Activated CD8-positive, alpha-beta memory T cell treated with anti-CD3 and anti-CD28 coated beads, Interleukin-2, amount 10 ng/mL, durations not matched to agents 7 days and 5 days (primary cell): ENCODE results near the gene TBXAS1. TPM values are rescaled to one million over a fixed set of nuclear protein-coding genes. Genes with fewer than 3 reads are reported as not detected.
A peak's percentile ranks its signal among the peaks of the same experiment; 100 is the strongest.

ENCODE experiments used
- ATAC-seq: fragments of 150-1000 bp; cut with Tn5 transposase; one replicate; pipeline ENCODE4 v1.10.0; 2021; ENCODE audit warnings: moderate library complexity
- CTCF ChIA-PET: fragments of 350-600 bp; sonication (Branson Sonifier 250); formaldehyde crosslinking; loops from one replicate; lab custom pipeline; 2021; ENCODE audit warnings: antibody characterized with exemption; lab: Charles Lee
- DNase-seq: peaks from one replicate; pipeline ENCODE4 v3.0.0-alpha.2; 2020
- H3K27ac Mint-ChIP-seq: one replicate; pipeline ENCODE4 v1.8.0; 2021; ENCODE audit warnings: mild to moderate bottlenecking, mixed read lengths
- H3K27me3 Mint-ChIP-seq: one replicate; pipeline ENCODE4 v1.8.0; 2021; ENCODE audit warnings: mixed read lengths
- H3K36me3 Mint-ChIP-seq: one replicate; pipeline ENCODE4 v1.8.0; 2021; ENCODE audit warnings: mild to moderate bottlenecking, mixed read lengths
- H3K4me1 Mint-ChIP-seq: one replicate; pipeline ENCODE4 v1.8.0; 2021; ENCODE audit warnings: mixed read lengths
- H3K4me3 Mint-ChIP-seq: one replicate; pipeline ENCODE4 v1.8.0; 2021; ENCODE audit warnings: mild to moderate bottlenecking, moderate library complexity, mixed read lengths
- H3K9me3 Mint-ChIP-seq: one replicate; pipeline ENCODE4 v1.8.0; 2022; ENCODE audit warnings: low read depth, mixed read lengths
- total RNA-seq, 2 experiments: library from RNA; stranded (reverse); gene quantifications; one replicate each; pipeline ENCODE4 v1.2.3, GENCODE V29; 2021

Gene TBXAS1
- total RNA-seq, 2 experiments from 2014 or later: 1.7 to 3.9 TPM

- no peak for ATAC-seq
- peaks cover 27% of the 10 kb centered on the region for H3K4me1 Mint-ChIP-seq
Observed at GRCh38 chr7:140050100-140050499, 221.0 kb downstream of the TBXAS1 start.

GRCh38 chr7:140051820-140052219, 222.8 kb downstream of the TBXAS1 start:
- H3K27me3 Mint-ChIP-seq: no peaks in the 10 kb centered on the region
- DNase-seq: no peak
- no peak for ATAC-seq
- CTCF ChIA-PET: no interaction called here
- H3K4me3 Mint-ChIP-seq: no peak overlapping the region
- H3K4me1 Mint-ChIP-seq: peaks cover 44% of the 10 kb centered on the region
- peaks cover 70% of the 10 kb centered on the region for H3K36me3 Mint-ChIP-seq
- no peaks in the 10 kb centered on the region for H3K9me3 Mint-ChIP-seq
- H3K27ac Mint-ChIP-seq: no peak overlapping the region

More at GRCh38 chr7:140050100-140050499, 221.0 kb downstream of the TBXAS1 start:
- H3K27me3 Mint-ChIP-seq: no peaks in the 10 kb centered on the region
- H3K9me3 Mint-ChIP-seq: no peaks in the 10 kb centered on the region
- DNase-seq: no peak
- no peak overlapping the region for H3K4me3 Mint-ChIP-seq
- CTCF ChIA-PET: interaction anchor here (2.4 kb wide), 1 partner anchor 10 kb away, joined by 5 read pairs; no protein-coding TSS in a partner anchor
- H3K36me3 Mint-ChIP-seq: peaks cover 70% of the 10 kb centered on the region
- no peak overlapping the region for H3K27ac Mint-ChIP-seq

- H3K9me3 Mint-ChIP-seq: no peaks in the 10 kb centered on the region
Observed at GRCh38 chr7:140053812-140054539, 224.9 kb downstream of the TBXAS1 start.

GRCh38 chr7:140054751-140055150, 225.7 kb downstream of the TBXAS1 start:
- peak overlapping the region; percentile 71 for H3K27ac Mint-ChIP-seq
- peaks cover 85% of the 10 kb centered on the region for H3K36me3 Mint-ChIP-seq

More at GRCh38 chr7:140053812-140054539, 224.9 kb downstream of the TBXAS1 start:
- Mint-ChIP-seq H3K27me3 (no peaks in the 10 kb centered on the region), H3K27ac (peak overlapping the region; percentile 71), H3K4me1 (peaks cover 57% of the 10 kb centered on the region), H3K36me3 (peaks cover 78% of the 10 kb centered on the region), H3K4me3 (no peak overlapping the region)
- ATAC-seq: peak; percentile 57
- CTCF ChIA-PET: interaction anchor here (0.8 to 1.2 kb wide), 3 partner anchors 9 to 272 kb away, joined by 3 to 5 read pairs (median 3); partner anchors contain the start of gene PARP12
- DNase-seq: no peak

GRCh38 chr7:140055833-140056232, 226.8 kb downstream of the TBXAS1 start:
- peaks cover 74% of the 10 kb centered on the region for H3K4me1 Mint-ChIP-seq

More at GRCh38 chr7:140054751-140055150, 225.7 kb downstream of the TBXAS1 start:
- Mint-ChIP-seq H3K27me3 (no peaks in the 10 kb centered on the region), H3K4me1 (peaks cover 65% of the 10 kb centered on the region), H3K9me3 (no peaks in the 10 kb centered on the region), H3K4me3 (no peak overlapping the region)
- CTCF ChIA-PET: interaction anchor here (0.6 to 1.2 kb wide), 4 partner anchors 8 to 1151 kb away, joined by 3 to 5 read pairs (median 3); partner anchors contain the start of gene PARP12
- ATAC-seq (no peak), DNase-seq (no peak)

GRCh38 chr7:140056431-140057142, 227.5 kb downstream of the TBXAS1 start:
- Mint-ChIP-seq H3K36me3 (peaks cover 90% of the 10 kb centered on the region), H3K4me3 (no peak overlapping the region), H3K4me1 (peaks cover 81% of the 10 kb centered on the region), H3K27me3 (no peaks in the 10 kb centered on the region), H3K27ac (no peak overlapping the region), H3K9me3 (no peaks in the 10 kb centered on the region)
- ATAC-seq: no peak
- DNase-seq: no peak
- CTCF ChIA-PET: interaction anchor here (1.4 kb wide), 1 partner anchor 247 kb away, joined by 4 read pairs; no protein-coding TSS in a partner anchor

More at GRCh38 chr7:140055833-140056232, 226.8 kb downstream of the TBXAS1 start:
- CTCF ChIA-PET: interaction anchor here (0.5 kb wide), 1 partner anchor 454 kb away, joined by 3 read pairs; no protein-coding TSS in a partner anchor
- Mint-ChIP-seq H3K9me3 (no peaks in the 10 kb centered on the region), H3K4me3 (no peak overlapping the region), H3K27ac (no peak overlapping the region), H3K27me3 (no peaks in the 10 kb centered on the region), H3K36me3 (peaks cover 86% of the 10 kb centered on the region)
- DNase-seq (no peak), ATAC-seq (no peak)

GRCh38 chr7:140057143-140057535, 228.1 kb downstream of the TBXAS1 start:
- Mint-ChIP-seq H3K9me3 (no peaks in the 10 kb centered on the region), H3K4me1 (peaks cover 78% of the 10 kb centered on the region), H3K27ac (no peak overlapping the region), H3K36me3 (peaks cover 85% of the 10 kb centered on the region), H3K4me3 (no peak overlapping the region), H3K27me3 (no peaks in the 10 kb centered on the region)
- CTCF ChIA-PET: interaction anchor here (1.4 kb wide), 1 partner anchor 247 kb away, joined by 4 read pairs; no protein-coding TSS in a partner anchor
- ATAC-seq: no peak
- DNase-seq: no peak

- peak overlapping the region; percentile 12 for H3K27ac Mint-ChIP-seq
- ATAC-seq (no peak), DNase-seq (no peak)
- H3K36me3 Mint-ChIP-seq: peaks cover 73% of the 10 kb centered on the region
- no peak overlapping the region for H3K4me3 Mint-ChIP-seq
- H3K9me3 Mint-ChIP-seq: no peaks in the 10 kb centered on the region
- no peaks in the 10 kb centered on the region for H3K27me3 Mint-ChIP-seq
- CTCF ChIA-PET: no interaction called here
- peaks cover 76% of the 10 kb centered on the region for H3K4me1 Mint-ChIP-seq
Observed at GRCh38 chr7:140058517-140058916, 229.5 kb downstream of the TBXAS1 start.

GRCh38 chr7:140059273-140060242, 230.5 kb downstream of the TBXAS1 start:
- no peaks in the 10 kb centered on the region for H3K9me3 Mint-ChIP-seq
- peak overlapping the region; percentile 40 for H3K27ac Mint-ChIP-seq
- H3K4me1 Mint-ChIP-seq: peaks cover 69% of the 10 kb centered on the region

GRCh38 chr7:140060243-140060630, 231.2 kb downstream of the TBXAS1 start:
- CTCF ChIA-PET: interaction anchor here (0.6 to 1.8 kb wide), 5 partner anchors 11 to 243 kb away, joined by 3 to 5 read pairs (median 3); no protein-coding TSS in a partner anchor
- ATAC-seq: no peak

More at GRCh38 chr7:140059273-140060242, 230.5 kb downstream of the TBXAS1 start:
- no peak for DNase-seq
- no peaks in the 10 kb centered on the region for H3K27me3 Mint-ChIP-seq
- H3K4me3 Mint-ChIP-seq: peak overlapping the region; percentile 87
- CTCF ChIA-PET: interaction anchor here (0.6 to 1.8 kb wide), 5 partner anchors 10 to 244 kb away, joined by 3 to 5 read pairs (median 3); no protein-coding TSS in a partner anchor
- ATAC-seq: no peak
- H3K36me3 Mint-ChIP-seq: peaks cover 64% of the 10 kb centered on the region

GRCh38 chr7:140060788-140061606, 231.9 kb downstream of the TBXAS1 start:
- Mint-ChIP-seq H3K27ac (peak overlapping the region; percentile 94), H3K4me1 (peaks cover 54% of the 10 kb centered on the region), H3K4me3 (peak overlapping the region; percentile 87), H3K9me3 (peaks cover 3% of the 10 kb centered on the region), H3K27me3 (no peaks in the 10 kb centered on the region), H3K36me3 (peaks cover 59% of the 10 kb centered on the region)
- CTCF ChIA-PET: interaction anchor here (1.4 to 1.8 kb wide), 3 partner anchors 12 to 243 kb away, joined by 3 to 5 read pairs (median 4); no protein-coding TSS in a partner anchor
- no peak for DNase-seq
- ATAC-seq: no peak

More at GRCh38 chr7:140060243-140060630, 231.2 kb downstream of the TBXAS1 start:
- Mint-ChIP-seq H3K9me3 (no peaks in the 10 kb centered on the region), H3K27me3 (no peaks in the 10 kb centered on the region), H3K4me3 (peak overlapping the region; percentile 87), H3K4me1 (peaks cover 62% of the 10 kb centered on the region), H3K36me3 (peaks cover 59% of the 10 kb centered on the region), H3K27ac (peak overlapping the region; percentile 94)
- DNase-seq: no peak
